ENCODE results near the gene SLC6A12. TPM values are rescaled to one million over a fixed set of nuclear protein-coding genes. Genes with fewer than 3 reads are reported as not detected.

The SLC6A12 gene
- total and polyA plus RNA-seq, 2 donors (not counting 3 experiments of a cell fraction or from before 2014, with no cell fraction given) = not detected

- H3K4me1 ChIP-seq (ENCODE audit: control insufficient read depth, extremely low read depth, insufficient read depth, low read length) = no peaks in the 10 kb centered on the region
- no peak for FAIRE-seq
- no peaks in the 10 kb centered on the region for H4K20me1 ChIP-seq (replicated peaks; ENCODE audit: control insufficient read depth, extremely low read depth, insufficient read depth, low read length)
- BruUV-seq (replicated peaks) = no TSS peak
- H2AFZ ChIP-seq (ENCODE audit: low read depth, low read length) = no peak overlapping the region
- H3K79me2 ChIP-seq (ENCODE audit: control insufficient read depth, insufficient read depth, low read length) = no peaks in the 10 kb centered on the region
- intact Hi-C loops (cut with micrococcal nuclease) (no loop called here), dilution Hi-C loops (cut with MboI; ENCODE audit: extremely low pct_ligation_motif_present, low sequenced_read_pairs) (no loop called here)
- no peaks in the 10 kb centered on the region for H3K9me3 ChIP-seq (replicated peaks; ENCODE audit: control insufficient read depth, insufficient read depth, low read length)
- DNase-seq (ENCODE audit: low read depth, low spot score) = no peak
- TF ChIP-seq EZH2 (IDR thresholded peaks at IDR 0.05; ENCODE audit: borderline replicate concordance, low read depth, low read length, severe bottlenecking) = no peak
- no peak for TF ChIP-seq GATA2 (IDR thresholded peaks at IDR 0.05; ENCODE audit: insufficient read depth, insufficient read length, low read depth, low read length)
- TF ChIP-seq MYC (IDR thresholded peaks at IDR 0.05; ENCODE audit: low read depth, low read length) = no peak
- no peak for TF ChIP-seq JUN (IDR thresholded peaks at IDR 0.05; ENCODE audit: borderline replicate concordance, insufficient read depth, insufficient read length, low read depth)
- TF ChIP-seq POLR2AphosphoS5 (IDR thresholded peaks at IDR 0.05; ENCODE audit: insufficient read depth, low read depth, low read length) = no peak
- TF ChIP-seq, protein P1, sequence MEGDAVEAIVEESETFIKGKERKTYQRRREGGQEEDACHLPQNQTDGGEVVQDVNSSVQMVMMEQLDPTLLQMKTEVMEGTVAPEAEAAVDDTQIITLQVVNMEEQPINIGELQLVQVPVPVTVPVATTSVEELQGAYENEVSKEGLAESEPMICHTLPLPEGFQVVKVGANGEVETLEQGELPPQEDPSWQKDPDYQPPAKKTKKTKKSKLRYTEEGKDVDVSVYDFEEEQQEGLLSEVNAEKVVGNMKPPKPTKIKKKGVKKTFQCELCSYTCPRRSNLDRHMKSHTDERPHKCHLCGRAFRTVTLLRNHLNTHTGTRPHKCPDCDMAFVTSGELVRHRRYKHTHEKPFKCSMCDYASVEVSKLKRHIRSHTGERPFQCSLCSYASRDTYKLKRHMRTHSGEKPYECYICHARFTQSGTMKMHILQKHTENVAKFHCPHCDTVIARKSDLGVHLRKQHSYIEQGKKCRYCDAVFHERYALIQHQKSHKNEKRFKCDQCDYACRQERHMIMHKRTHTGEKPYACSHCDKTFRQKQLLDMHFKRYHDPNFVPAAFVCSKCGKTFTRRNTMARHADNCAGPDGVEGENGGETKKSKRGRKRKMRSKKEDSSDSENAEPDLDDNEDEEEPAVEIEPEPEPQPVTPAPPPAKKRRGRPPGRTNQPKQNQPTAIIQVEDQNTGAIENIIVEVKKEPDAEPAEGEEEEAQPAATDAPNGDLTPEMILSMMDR (IDR thresholded peaks at IDR 0.05; ENCODE audit: extremely low read depth in 1 of 2, insufficient read depth in 1 of 2, low read depth in 1 of 2, low read length in 2 of 2) = no peak
- TF ChIP-seq FOS (IDR thresholded peaks at IDR 0.05; ENCODE audit: borderline replicate concordance, insufficient read depth, low read length) = no peak
- H3K27ac ChIP-seq (ENCODE audit: insufficient read depth, low read depth, low read length) = no peak overlapping the region
- H3K9ac ChIP-seq (replicated peaks; ENCODE audit: extremely low read depth, insufficient read depth, low read length) = no peak overlapping the region
- no peaks in the 10 kb centered on the region for H3K9me1 ChIP-seq (replicated peaks; ENCODE audit: control insufficient read depth, extremely low read depth, insufficient read depth, low read length)
- ChIA-PET POLR2A (no interaction called here), CTCF (no interaction called here)
- no peak overlapping the region for H3K4me2 ChIP-seq (ENCODE audit: insufficient read depth, low read length)
- H3K4me3 ChIP-seq (replicated peaks in 1 of 3; ENCODE audit: insufficient read depth in 1 of 3, low read depth in 1 of 3, low read length in 3 of 3) = no peak overlapping the region
- no peaks in the 10 kb centered on the region for H3K36me3 ChIP-seq (ENCODE audit: control insufficient read depth in 2 of 2, extremely low read depth in 1 of 2, insufficient read depth in 2 of 2, low read length in 2 of 2)
- peaks cover 4 to 7% of the 10 kb centered on the region in 2 experiments for H3K27me3 ChIP-seq (ENCODE audit: control insufficient read depth in 2 of 2, insufficient read depth in 2 of 2, low read length in 2 of 2)
Observed at GRCh38 chr12:256225-256624, 42.3 kb upstream of the SLC6A12 start.

Measured in endothelial cell of umbilical vein (primary cell).